UCSD-AML1 (cell line): Measurements from ENCODE around the gene RTN4IP1.

Experiments
- DNase-seq: peaks from one replicate; lab custom pipeline; 2025; ENCODE audit not compliant: unreplicated experiment; lab: John Stamatoyannopoulos, UW

Gene RTN4IP1

DNA sequence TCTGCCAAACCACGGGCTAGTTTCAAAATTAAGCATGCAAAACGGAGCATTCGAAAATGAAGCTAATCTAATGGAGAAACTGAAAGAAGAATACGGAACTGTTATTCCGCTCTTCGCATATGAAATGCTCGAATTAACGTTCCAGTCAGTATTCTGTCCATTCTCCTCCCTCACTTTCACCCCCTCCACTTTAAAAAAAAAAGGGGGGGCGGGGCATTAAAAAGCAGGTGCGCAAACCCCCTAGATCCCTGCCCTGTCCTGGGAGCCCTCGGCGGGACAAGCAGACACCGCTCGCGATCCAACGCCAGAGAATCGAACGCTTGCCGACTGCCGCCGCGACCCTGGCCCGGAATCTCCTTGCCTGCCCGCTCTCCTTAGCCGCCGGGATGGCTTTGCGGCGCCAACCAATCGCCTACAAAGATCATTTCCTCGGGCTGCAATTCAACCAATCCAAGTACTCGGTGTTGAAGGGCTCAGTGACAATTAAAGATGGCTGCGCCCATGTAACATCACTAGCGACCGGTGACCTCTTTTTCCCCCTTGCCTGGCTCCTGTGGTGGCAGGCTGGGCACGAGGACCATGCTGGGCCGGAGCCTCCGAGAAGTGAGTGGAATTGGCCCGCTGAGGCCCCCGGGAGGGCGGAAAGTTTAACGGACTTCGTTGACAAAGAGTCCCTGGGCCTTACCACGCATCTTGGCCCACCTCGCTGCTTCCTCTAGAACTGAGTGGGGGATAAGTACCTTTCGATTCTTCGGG, at the start of gene RTN4IP1, which contains the start of gene QRSL1:
TSS of gene RTN4IP1 (minus strand) at position 396 of the 756 bp plus-strand sequence. CDS start 477 bp downstream, outside the sequence.
TSS of gene QRSL1 (plus strand) at position 476 of the 756 bp plus-strand sequence. CDS start at position 580, 104 bp downstream.
- DNase-seq: peak; percentile 84

- DNase-seq: no peak
Observed at GRCh38 chr6:106677282-106677681, 48.0 kb upstream of the RTN4IP1 start.

GRCh38 chr6:106674541-106675229, 45.4 kb upstream of the RTN4IP1 start:
- no peak for DNase-seq

DNA sequence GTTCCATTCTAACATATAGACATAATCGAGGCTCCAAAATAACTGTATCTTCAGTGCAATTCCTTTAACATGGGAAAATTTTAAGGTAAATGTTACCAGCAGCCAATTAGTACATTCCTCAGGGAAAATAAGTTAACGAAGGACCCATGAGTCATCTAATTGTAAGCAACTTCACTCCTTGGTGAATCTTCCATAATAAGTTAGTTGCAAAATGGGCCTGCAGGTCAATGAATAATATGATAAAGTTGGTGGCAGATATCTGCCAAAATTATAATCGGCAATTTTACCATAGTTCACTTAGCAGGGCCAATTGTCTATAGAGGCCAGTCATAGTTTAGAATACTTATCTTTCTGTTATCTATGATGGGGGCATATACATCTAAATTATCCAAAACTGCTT, 42.4 kb upstream of the RTN4IP1 start:
- no peak for DNase-seq

DNA sequence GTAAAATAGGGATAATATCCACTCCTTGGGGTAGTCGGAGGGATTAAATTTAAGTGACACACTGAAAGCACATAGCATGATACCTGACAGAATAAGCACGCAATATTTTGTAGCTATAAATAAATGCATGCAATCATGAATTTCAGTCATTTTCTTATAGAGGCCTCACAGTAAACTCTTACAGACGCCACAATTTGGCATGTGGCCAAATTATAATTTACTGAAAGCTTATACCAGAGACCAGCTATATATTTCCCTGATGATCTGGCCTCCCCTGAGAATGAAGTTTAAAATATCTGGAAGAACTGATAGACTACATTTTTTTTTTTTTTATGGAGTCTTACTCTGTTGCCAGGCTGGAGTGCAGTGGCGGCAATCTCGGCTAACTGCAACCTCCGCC, 40.9 kb upstream of the RTN4IP1 start:
- DNase-seq: no peak

DNA sequence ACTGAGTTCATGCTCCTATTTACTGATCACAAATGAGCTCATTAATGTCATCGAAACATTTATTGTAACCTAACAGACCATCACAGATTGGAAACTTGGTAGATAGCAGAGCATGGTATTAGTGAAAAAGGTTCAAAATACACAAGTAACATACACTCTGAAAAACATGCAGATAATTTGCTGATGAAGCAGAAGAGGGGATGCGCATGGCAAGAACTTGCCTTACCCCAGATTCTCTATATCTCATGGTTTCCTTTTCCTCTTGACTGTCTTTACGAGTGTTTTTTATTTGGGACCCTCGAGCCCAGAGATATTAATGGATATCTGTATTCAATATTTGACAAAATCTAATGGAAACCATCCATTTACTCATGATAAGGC, 37.7 kb upstream of the RTN4IP1 start:
- DNase-seq: no peak

GRCh38 chr6:106666282-106667021, 37.2 kb upstream of the RTN4IP1 start:
- no peak for DNase-seq

GRCh38 chr6:106662458-106662857, 33.2 kb upstream of the RTN4IP1 start:
- no peak for DNase-seq

GRCh38 chr6:106659859-106660258, 30.6 kb upstream of the RTN4IP1 start:
- DNase-seq: no peak

GRCh38 chr6:106658469-106658868, 29.2 kb upstream of the RTN4IP1 start:
- no peak for DNase-seq

- no peak for DNase-seq
Observed at GRCh38 chr6:106648651-106649308, 19.5 kb upstream of the RTN4IP1 start.

- no peak for DNase-seq
Observed at GRCh38 chr6:106643061-106643460, 13.8 kb upstream of the RTN4IP1 start.

DNA sequence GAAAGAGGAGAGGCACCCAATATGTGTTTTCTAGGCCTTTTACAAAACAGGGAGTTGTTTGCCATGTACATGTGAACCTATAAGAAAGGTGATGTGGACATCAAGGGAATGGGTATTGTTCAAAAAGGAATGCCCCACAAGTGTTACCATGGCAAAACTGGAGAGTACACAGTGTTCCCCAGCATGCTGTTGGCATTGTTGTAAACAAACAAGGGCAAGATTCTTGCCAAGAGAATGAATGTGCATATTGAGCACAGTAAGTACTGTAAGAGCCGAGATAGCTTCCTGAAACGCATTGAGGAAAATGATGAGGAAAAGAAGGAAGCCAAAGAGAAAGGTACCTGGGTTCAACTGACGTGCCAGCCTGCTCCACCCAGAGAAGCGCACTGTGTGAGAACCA, 13.2 kb upstream of the RTN4IP1 start:
- DNase-seq: no peak

DNA sequence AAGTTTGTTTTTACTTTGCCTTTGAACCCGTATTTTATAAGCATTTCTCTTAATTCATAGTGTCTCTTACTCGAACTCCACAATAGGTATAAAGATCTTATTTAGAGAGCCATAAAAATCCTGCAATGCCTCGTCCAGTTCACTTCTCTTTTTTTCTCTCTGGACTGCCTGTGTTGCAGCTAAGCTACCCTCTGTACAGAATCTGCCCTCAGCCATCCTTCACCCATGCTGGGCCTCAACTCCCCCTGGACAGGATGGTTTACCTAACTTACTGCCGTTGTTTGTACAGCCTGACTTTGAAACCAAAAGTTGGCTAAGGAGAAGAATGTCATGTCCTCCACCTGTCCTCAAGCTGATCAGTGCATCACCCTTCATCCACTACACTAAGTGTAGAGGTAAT, 10.5 kb upstream of the RTN4IP1 start:
- no peak for DNase-seq

- DNase-seq: no peak
Observed at GRCh38 chr6:106637717-106638341, 8.5 kb upstream of the RTN4IP1 start.

DNA sequence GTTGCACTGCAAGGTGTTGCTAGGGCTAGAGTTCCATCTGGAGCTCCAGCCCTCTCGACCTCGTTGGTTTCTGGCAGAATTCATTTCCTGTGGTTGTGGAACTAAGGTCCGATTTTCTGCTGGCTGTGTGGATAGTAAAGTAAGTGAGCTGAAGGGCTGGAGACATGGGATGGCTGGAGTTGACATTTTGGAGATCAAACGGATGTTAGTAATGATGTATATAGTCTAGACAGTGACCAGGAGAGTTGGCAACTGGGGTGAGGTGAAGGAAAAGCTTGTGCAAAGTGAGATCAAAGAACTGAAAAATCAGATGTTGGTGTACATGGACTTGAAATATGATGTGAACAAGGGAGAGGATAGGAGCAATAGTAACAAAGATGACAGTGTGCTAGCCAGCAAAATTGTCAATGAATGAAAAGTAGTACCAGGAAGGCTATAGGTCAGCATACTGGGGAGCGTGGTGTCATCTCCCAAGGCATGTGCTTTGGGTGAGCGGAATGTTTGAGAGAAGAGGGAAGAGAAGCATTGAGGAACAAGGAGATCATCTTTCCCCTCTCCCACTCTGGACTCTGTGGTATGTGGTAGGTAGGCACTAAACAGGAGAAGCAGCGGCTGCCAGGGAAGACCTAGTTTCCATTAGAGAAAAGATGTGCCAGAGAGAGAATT, 7.9 kb upstream of the RTN4IP1 start:
- DNase-seq: no peak

DNA sequence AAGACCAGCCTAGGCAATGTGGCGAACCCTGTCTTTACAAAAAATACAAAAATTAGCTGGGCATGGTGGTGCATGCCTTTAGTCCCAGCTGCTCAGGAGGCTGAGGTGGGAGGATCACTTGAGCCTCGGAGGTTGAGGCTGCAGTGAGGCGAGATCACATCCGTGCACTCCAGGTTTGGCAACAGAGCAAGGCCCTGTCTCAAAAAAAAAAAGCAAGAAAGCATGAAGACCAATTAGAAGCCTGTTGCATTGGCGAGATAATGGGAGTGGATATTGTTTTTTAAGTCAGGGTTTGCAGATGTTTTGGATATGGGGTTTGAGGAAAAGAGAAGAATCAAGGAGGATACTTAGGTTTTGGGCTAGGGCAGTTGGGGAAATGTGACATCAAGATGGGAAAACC, 5.3 kb upstream of the RTN4IP1 start:
- DNase-seq: no peak

DNA sequence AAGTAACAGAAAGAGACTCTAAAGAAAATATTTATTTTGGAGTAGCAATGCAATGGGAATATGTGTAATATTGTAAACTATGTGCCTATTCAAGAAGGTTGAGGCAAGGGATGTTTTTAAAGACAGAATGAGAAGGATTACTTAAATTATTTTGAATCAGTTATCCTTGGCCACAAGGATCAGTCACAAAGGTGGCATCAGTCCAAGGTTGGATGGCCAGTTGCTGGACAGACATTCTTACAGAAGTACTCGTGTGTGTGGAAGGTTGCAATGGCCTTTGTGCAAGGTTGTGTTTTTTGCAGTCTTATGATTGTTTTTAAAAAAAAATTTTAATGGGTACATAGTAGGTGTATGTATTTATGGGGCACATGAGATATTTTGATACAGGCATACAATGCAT, 2.0 kb upstream of the RTN4IP1 start:
- no peak for DNase-seq

DNA sequence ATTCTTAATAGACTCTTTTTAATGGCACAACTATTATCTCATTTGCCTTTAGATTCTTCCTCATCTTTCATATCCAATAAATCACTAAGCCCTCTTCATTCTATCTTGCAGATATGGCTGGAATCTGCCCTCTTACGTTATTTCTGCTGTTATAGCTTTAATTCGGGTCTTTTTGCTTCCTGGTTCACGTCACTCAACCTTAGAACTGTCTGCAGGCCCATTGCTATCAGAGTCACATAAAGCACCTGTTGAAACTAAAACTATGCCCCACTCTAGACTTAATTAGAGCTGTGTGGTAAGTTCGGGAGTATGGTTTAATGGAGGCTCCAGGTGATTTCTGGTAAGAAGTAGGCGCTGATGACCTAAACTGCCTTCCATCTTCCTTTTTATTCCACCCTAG, 1.1 kb upstream of the RTN4IP1 start:
- no peak for DNase-seq

- DNase-seq: no peak
Observed at GRCh38 chr6:106629859-106630163, 513 bp upstream of the RTN4IP1 start.
